ENCODE data around the gene LYSMD2. TPM values are rescaled to one million over a fixed set of nuclear protein-coding genes. Genes with fewer than 3 reads are reported as not detected.

The LYSMD2 gene
- total RNA-seq, 1 donor from 2014 or later: 4.6 TPM

- no peak for DNase-seq (ENCODE audit: low read depth)
Observed at GRCh38 chr15:51721199-51721960, 16.1 kb downstream of the LYSMD2 start.

- DNase-seq (ENCODE audit: low read depth): no peak
Observed at GRCh38 chr15:51720201-51720995, 17.1 kb downstream of the LYSMD2 start.

- no peak for DNase-seq (ENCODE audit: low read depth)
Observed at GRCh38 chr15:51718746-51719145, 18.7 kb downstream of the LYSMD2 start.

GRCh38 chr15:51718219-51718618 lies 19.2 kb downstream of the LYSMD2 start:
- no peak for DNase-seq (ENCODE audit: low read depth)

GRCh38 chr15:51714911-51715310 lies 22.5 kb downstream of the LYSMD2 start:
- no peak for DNase-seq (ENCODE audit: low read depth)

- no peak for DNase-seq (ENCODE audit: low read depth)
Observed at GRCh38 chr15:51714162-51714561, 23.3 kb downstream of the LYSMD2 start.

- DNase-seq (ENCODE audit: low read depth): no peak
Observed at GRCh38 chr15:51709031-51709430, 28.4 kb downstream of the LYSMD2 start.

- no peak for DNase-seq (ENCODE audit: low read depth)
Observed at GRCh38 chr15:51708013-51708412, 29.4 kb downstream of the LYSMD2 start.

- DNase-seq (ENCODE audit: low read depth): no peak
Observed at GRCh38 chr15:51706926-51707608, 30.4 kb downstream of the LYSMD2 start.

GRCh38 chr15:51706291-51706690 lies 31.2 kb downstream of the LYSMD2 start:
- DNase-seq (ENCODE audit: low read depth): peak; percentile 83

GRCh38 chr15:51702710-51703109 lies 34.7 kb downstream of the LYSMD2 start:
- no peak for DNase-seq (ENCODE audit: low read depth)

GRCh38 chr15:51699373-51699772 lies 38.1 kb downstream of the LYSMD2 start:
- no peak for DNase-seq (ENCODE audit: low read depth)

- DNase-seq (ENCODE audit: low read depth): no peak
Observed at GRCh38 chr15:51697163-51697562, 40.3 kb downstream of the LYSMD2 start.

- DNase-seq (ENCODE audit: low read depth): no peak
Observed at GRCh38 chr15:51696566-51696965, 40.9 kb downstream of the LYSMD2 start.

- no peak for DNase-seq (ENCODE audit: low read depth)
Observed at GRCh38 chr15:51692154-51692553, 45.3 kb downstream of the LYSMD2 start.

- no peak for DNase-seq (ENCODE audit: low read depth)
Observed at GRCh38 chr15:51688863-51689262, 48.6 kb downstream of the LYSMD2 start.

GRCh38 chr15:51687565-51687964 lies 49.9 kb downstream of the LYSMD2 start:
- no peak for DNase-seq (ENCODE audit: low read depth)

GRCh38 chr15:51681303-51681963 lies 56.0 kb downstream of the LYSMD2 start, which contains the start of gene SCG3:
TSS of gene SCG3 (plus strand) at chr15:51681503. CDS start at chr15:51681756, 253 bp downstream.
- DNase-seq (ENCODE audit: low read depth): peak; percentile 45

- no peak for DNase-seq (ENCODE audit: low read depth)
Observed at GRCh38 chr15:51680321-51680720, 57.1 kb downstream of the LYSMD2 start.

- no peak for DNase-seq (ENCODE audit: low read depth)
Observed at GRCh38 chr15:51678096-51678495, 59.4 kb downstream of the LYSMD2 start.

- no peak for DNase-seq (ENCODE audit: low read depth)
Observed at GRCh38 chr15:51677452-51677851, 60.0 kb downstream of the LYSMD2 start.

Data from myocyte (in vitro differentiated cells).